Esophagus muscularis mucosa (tissue), 3 donors: ENCODE data around the gene TATDN2.

Experiments used
- CTCF ChIP-seq, 3 experiments: fragments of 200-600 bp in 2 of 3; fragments of 450-650 bp in 1 of 3; sonication (generic) in 2 of 3; IDR thresholded peaks; one replicate each; pipeline ENCODE4 v1.5.1; 2017 to 2019; ENCODE audit warnings: antibody characterized with exemption in 3 of 3, mild to moderate bottlenecking in 2 of 3, moderate library complexity in 1 of 3
- POLR2AphosphoS5 ChIP-seq, 2 donors: sonication (generic); formaldehyde crosslinking; IDR thresholded peaks; one replicate each; pipeline ENCODE4 v1.6.1; 2017; ENCODE audit warnings: antibody characterized with exemption in 2 of 2

DNA sequence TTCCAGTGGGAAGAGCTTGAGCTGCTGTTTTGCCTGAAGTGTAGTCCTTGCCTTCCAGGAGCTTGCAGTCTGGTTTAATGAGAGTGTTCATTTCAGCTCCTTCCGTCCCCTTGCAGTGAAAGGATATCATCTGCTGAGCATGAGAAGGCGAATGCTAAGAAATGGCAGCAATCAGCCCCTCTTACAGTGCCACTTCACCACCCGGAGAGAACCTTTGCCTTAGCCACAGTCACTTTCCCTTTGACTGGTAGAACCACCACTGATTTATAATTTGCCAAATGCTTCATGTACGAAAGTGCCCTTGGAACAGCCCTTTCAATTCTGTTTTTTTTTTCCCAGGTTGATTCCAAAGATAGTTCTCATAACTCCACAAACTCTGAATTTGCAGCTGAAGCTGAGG is 11.5 kb downstream of the TATDN2 start:
- no peak for TF ChIP-seq CTCF (IDR thresholded peaks at IDR 0.05)
- no peak for TF ChIP-seq POLR2AphosphoS5 (IDR thresholded peaks at IDR 0.05)
